ENCODE measurements around the gene DENND1A. TPM values are rescaled to one million over a fixed set of nuclear protein-coding genes. Genes with fewer than 3 reads are reported as not detected.

DENND1A gene
- total RNA-seq, 1 experiment from 2014 or later, result 19.7 TPM

GRCh38 chr9:123511326-123512277, 418.3 kb downstream of the DENND1A start:
- in situ Hi-C loops (cut with HindIII; ENCODE audit: low pct_unique_long_range_greater_than_20kb, low sequenced_read_pairs) (no loop called here), intact Hi-C loops (cut with micrococcal nuclease; ENCODE audit: unreplicated experiment) (no loop called here)
- Histone ChIP-seq H3K27me3 (ENCODE audit: control insufficient read depth, insufficient read depth, low read length) (no peaks in the 10 kb centered on the region), H3K36me3 (ENCODE audit: control insufficient read depth, insufficient read depth, low read length) (no peaks in the 10 kb centered on the region), H3K9me3 (ENCODE audit: control insufficient read depth, insufficient read depth, low read depth, low read length) (no peaks in the 10 kb centered on the region), H3K4me1 (ENCODE audit: control insufficient read depth, insufficient read depth, low read length) (no peaks in the 10 kb centered on the region), H3K4me3 (ENCODE audit: low read depth in 2 of 2, low read length in 2 of 2) (no peak overlapping the region), H3K27ac (ENCODE audit: low read length) (no peak overlapping the region)
- ATAC-seq (no peak), DNase-seq (ENCODE audit: low read depth, low spot score) (no peak)
- BruUV-seq (replicated peaks), result no TSS peak
- CTCF ChIA-PET, result no interaction called here
- POLR2A ChIA-PET, result no interaction called here
- TF ChIP-seq TCF7L2 (IDR thresholded peaks at IDR 0.05; ENCODE audit: low read depth, low read length), result no peak
- TF ChIP-seq POLR2AphosphoS5 (IDR thresholded peaks at IDR 0.05; ENCODE audit: low read depth, low read length), result no peak
- no peak for TF ChIP-seq REST (IDR thresholded peaks at IDR 0.05; ENCODE audit: insufficient read depth in 1 of 2, low read depth in 2 of 2, low read length in 1 of 2)
- no peak for TF ChIP-seq CTCF (IDR thresholded peaks at IDR 0.05)
- TF ChIP-seq SIN3A (IDR thresholded peaks at IDR 0.05; ENCODE audit: borderline replicate concordance, insufficient read depth, low read depth, low read length), result no peak

- no peaks in the 10 kb centered on the region for H3K36me3 ChIP-seq (ENCODE audit: control insufficient read depth, insufficient read depth, low read length)
- H3K9me3 ChIP-seq (ENCODE audit: control insufficient read depth, insufficient read depth, low read depth, low read length), result no peaks in the 10 kb centered on the region
- no peaks in the 10 kb centered on the region for H3K4me1 ChIP-seq (ENCODE audit: control insufficient read depth, insufficient read depth, low read length)
- TF ChIP-seq CTCF (IDR thresholded peaks at IDR 0.05), result no peak
- TF ChIP-seq SIN3A (IDR thresholded peaks at IDR 0.05; ENCODE audit: borderline replicate concordance, insufficient read depth, low read depth, low read length), result no peak
- no peak for TF ChIP-seq REST (IDR thresholded peaks at IDR 0.05; ENCODE audit: insufficient read depth in 1 of 2, low read depth in 2 of 2, low read length in 1 of 2)
- no peak for TF ChIP-seq TCF7L2 (IDR thresholded peaks at IDR 0.05; ENCODE audit: low read depth, low read length)
- no peak for TF ChIP-seq POLR2AphosphoS5 (IDR thresholded peaks at IDR 0.05; ENCODE audit: low read depth, low read length)
- no peak for DNase-seq (ENCODE audit: low read depth, low spot score)
- no peak overlapping the region for H3K27ac ChIP-seq (ENCODE audit: low read length)
- ChIA-PET CTCF (no interaction called here), POLR2A (no interaction called here)
- in situ Hi-C loops (cut with HindIII; ENCODE audit: low pct_unique_long_range_greater_than_20kb, low sequenced_read_pairs) (no loop called here), intact Hi-C loops (cut with micrococcal nuclease; ENCODE audit: unreplicated experiment) (no loop called here)
- H3K4me3 ChIP-seq (ENCODE audit: low read depth in 2 of 2, low read length in 2 of 2), result no peak overlapping the region
- no TSS peak for BruUV-seq (replicated peaks)
- ATAC-seq, result no peak
- no peaks in the 10 kb centered on the region for H3K27me3 ChIP-seq (ENCODE audit: control insufficient read depth, insufficient read depth, low read length)
Observed at GRCh38 chr9:123509646-123510045, 420.3 kb downstream of the DENND1A start.
